ENCODE data around the gene ATP6V1B1.

- TF ChIP-seq, protein P1, sequence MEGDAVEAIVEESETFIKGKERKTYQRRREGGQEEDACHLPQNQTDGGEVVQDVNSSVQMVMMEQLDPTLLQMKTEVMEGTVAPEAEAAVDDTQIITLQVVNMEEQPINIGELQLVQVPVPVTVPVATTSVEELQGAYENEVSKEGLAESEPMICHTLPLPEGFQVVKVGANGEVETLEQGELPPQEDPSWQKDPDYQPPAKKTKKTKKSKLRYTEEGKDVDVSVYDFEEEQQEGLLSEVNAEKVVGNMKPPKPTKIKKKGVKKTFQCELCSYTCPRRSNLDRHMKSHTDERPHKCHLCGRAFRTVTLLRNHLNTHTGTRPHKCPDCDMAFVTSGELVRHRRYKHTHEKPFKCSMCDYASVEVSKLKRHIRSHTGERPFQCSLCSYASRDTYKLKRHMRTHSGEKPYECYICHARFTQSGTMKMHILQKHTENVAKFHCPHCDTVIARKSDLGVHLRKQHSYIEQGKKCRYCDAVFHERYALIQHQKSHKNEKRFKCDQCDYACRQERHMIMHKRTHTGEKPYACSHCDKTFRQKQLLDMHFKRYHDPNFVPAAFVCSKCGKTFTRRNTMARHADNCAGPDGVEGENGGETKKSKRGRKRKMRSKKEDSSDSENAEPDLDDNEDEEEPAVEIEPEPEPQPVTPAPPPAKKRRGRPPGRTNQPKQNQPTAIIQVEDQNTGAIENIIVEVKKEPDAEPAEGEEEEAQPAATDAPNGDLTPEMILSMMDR (IDR thresholded peaks at IDR 0.05; ENCODE audit: low read length) = no peak
- TF ChIP-seq EZH2 (IDR thresholded peaks at IDR 0.05; ENCODE audit: borderline replicate concordance, low read length) = no peak
Measured at GRCh38 chr2:70931376-70932000, 4.2 kb upstream of the ATP6V1B1 start.

Measured in OCI-LY1 (cell line).